Hepatocyte (in vitro differentiated cells): ENCODE measurements around the gene OR9Q1. TPM values are rescaled to one million over a fixed set of nuclear protein-coding genes. Genes with fewer than 3 reads are reported as not detected.

Experiments
- DNase-seq: peaks from one replicate; pipeline ENCODE4 v3.0.0-alpha.2; 2016; ENCODE audit warnings: low spot score
- H2AFZ ChIP-seq: fragments of 200-600 bp; sonication (generic); 2 replicates; pipeline ENCODE4 v1.6.0; 2016; ENCODE audit warnings: antibody characterized with exemption, mild to moderate bottlenecking
- H3K27ac ChIP-seq: fragments of 200-600 bp; sonication (generic); 2 replicates; pipeline ENCODE4 v1.5.1; 2016; ENCODE audit warnings: mild to moderate bottlenecking
- H3K27me3 ChIP-seq: fragments of 200-600 bp; sonication (generic); 2 replicates; pipeline ENCODE4 v1.6.1; 2016
- H3K36me3 ChIP-seq: fragments of 200-600 bp; sonication (generic); replicated peaks from 2 replicates; pipeline ENCODE4 v1.5.1; 2016; ENCODE audit warnings: low read depth; ENCODE audit not compliant: insufficient read depth
- H3K4me1 ChIP-seq: fragments of 200-600 bp; sonication (generic); 2 replicates; pipeline ENCODE4 v1.5.1; 2016; ENCODE audit warnings: mild to moderate bottlenecking, moderate library complexity; ENCODE audit not compliant: insufficient read depth
- H3K4me2 ChIP-seq: fragments of 200-600 bp; sonication (generic); 2 replicates; pipeline ENCODE4 v1.6.0; 2016
- H3K4me3 ChIP-seq: fragments of 200-600 bp; sonication (generic); 2 replicates; pipeline ENCODE4 v1.5.1; 2016; ENCODE audit warnings: mild to moderate bottlenecking
- H3K79me2 ChIP-seq: fragments of 200-600 bp; sonication (generic); 2 replicates; pipeline ENCODE4 v1.6.0; 2017; ENCODE audit warnings: mild to moderate bottlenecking
- H3K9me2 ChIP-seq: fragments of 200-600 bp; sonication (generic); replicated peaks from 2 replicates; pipeline ENCODE4 v1.6.0; 2017; ENCODE audit warnings: mild to moderate bottlenecking; ENCODE audit not compliant: insufficient read depth
- H3K9me3 ChIP-seq: fragments of 200-600 bp; sonication (generic); 2 replicates; pipeline ENCODE4 v1.5.1; 2016; ENCODE audit warnings: low read depth, mild to moderate bottlenecking
- H4K20me1 ChIP-seq: fragments of 200-600 bp; sonication (generic); 2 replicates; pipeline ENCODE4 v1.6.0; 2016; ENCODE audit warnings: mild to moderate bottlenecking; ENCODE audit not compliant: insufficient read depth, poor library complexity, severe bottlenecking
- CTCF ChIP-seq: fragments of 200-600 bp; sonication (generic); IDR thresholded peaks from 2 replicates; pipeline ENCODE4 v1.5.1; 2016; ENCODE audit warnings: antibody characterized with exemption, mild to moderate bottlenecking; ENCODE audit not compliant: poor library complexity
- EZH2 ChIP-seq: fragments of 200-600 bp; sonication (generic); IDR thresholded peaks from 2 replicates; pipeline ENCODE4 v1.6.1; 2016; ENCODE audit warnings: antibody characterized with exemption, mild to moderate bottlenecking, borderline replicate concordance
- EZH2phosphoT487 ChIP-seq: fragments of 200-600 bp; sonication (generic); IDR thresholded peaks from one replicate; pipeline ENCODE4 v1.6.1; 2018; ENCODE audit warnings: antibody characterized with exemption, mild to moderate bottlenecking, low read depth, moderate library complexity; ENCODE audit not compliant: unreplicated experiment, severe bottlenecking
- WGBS: methylation state at CpG from one replicate; pipeline ENCODE4 v1.1.6; 2016; ENCODE audit warnings: low lambda C conversion rate; ENCODE audit errors: missing lambda C conversion rate; 5-methylcytosine and 5-hydroxymethylcytosine counted together
- polyA plus RNA-seq: library from polyadenylated mRNA; unstranded; fragments of >200 nt; fragmentation: Nextera tagmentation; extraction: Ambion mirVana; gene quantifications from 2 replicates; pipeline ENCODE4 v1.2.1, GENCODE V29; 2016
- total RNA-seq: library from RNA; depleted of rRNA; stranded (reverse); fragments of >200 nt; gene quantifications from 2 replicates; pipeline ENCODE4 v1.2.3, GENCODE V29; 2014

The OR9Q1 gene
- total RNA-seq: not detected in 2 replicates
- not detected in 2 replicates for polyA plus RNA-seq

- Histone ChIP-seq H3K4me1 (no peaks in the 10 kb centered on the region), H3K9me3 (no peaks in the 10 kb centered on the region), H3K9me2 (no peaks in the 10 kb centered on the region), H3K79me2 (no peaks in the 10 kb centered on the region), H3K27ac (no peak within 1 kb of the TSS), H4K20me1 (no peaks in the 10 kb centered on the region), H3K4me3 (no peak within 1 kb of the TSS), H3K36me3 (no peaks in the 10 kb centered on the region), H3K4me2 (no peak within 1 kb of the TSS), H2AFZ (no peak within 1 kb of the TSS), H3K27me3 (no peaks in the 10 kb centered on the region)
- 88% methylated on average over 5 of the region's 5 CpGs for WGBS
- DNase-seq: no peak
- TF ChIP-seq EZH2 (no peak), CTCF (no peak), EZH2phosphoT487 (no peak)
Observed at GRCh38 chr11:58023435-58023931, at the start of gene OR9Q1. Gene OR9Q1 (plus strand): TSS chr11:58023881. CDS start chr11:58179445, 155,564 bp downstream.

- no peak for DNase-seq
- Histone ChIP-seq H3K79me2 (no peaks in the 10 kb centered on the region), H3K27ac (no peak overlapping the region), H3K4me2 (no peak overlapping the region), H3K4me3 (no peak overlapping the region), H3K9me2 (no peaks in the 10 kb centered on the region), H3K9me3 (no peaks in the 10 kb centered on the region), H4K20me1 (no peaks in the 10 kb centered on the region), H3K36me3 (no peaks in the 10 kb centered on the region), H2AFZ (no peak overlapping the region), H3K27me3 (no peaks in the 10 kb centered on the region), H3K4me1 (peaks cover 13% of the 10 kb centered on the region)
- TF ChIP-seq EZH2: no peak
- no peak for TF ChIP-seq CTCF
- no peak for TF ChIP-seq EZH2phosphoT487
- 52% methylated on average over 1 of the region's 1 CpG for WGBS
Observed at GRCh38 chr11:57974132-57974531, 49.5 kb upstream of the OR9Q1 start.

- no peak overlapping the region for H2AFZ ChIP-seq
- no peak for DNase-seq
- no peaks in the 10 kb centered on the region for H3K9me3 ChIP-seq
- WGBS: 90% methylated on average over 15 of the region's 15 CpGs
- H3K27ac ChIP-seq: no peak overlapping the region
- H3K4me2 ChIP-seq: no peak overlapping the region
- H3K4me1 ChIP-seq: peaks cover 18% of the 10 kb centered on the region
- no peaks in the 10 kb centered on the region for H4K20me1 ChIP-seq
- no peaks in the 10 kb centered on the region for H3K27me3 ChIP-seq
- no peaks in the 10 kb centered on the region for H3K9me2 ChIP-seq
- H3K79me2 ChIP-seq: no peaks in the 10 kb centered on the region
- no peak overlapping the region for H3K4me3 ChIP-seq
- no peaks in the 10 kb centered on the region for H3K36me3 ChIP-seq
- TF ChIP-seq EZH2phosphoT487: no peak
- TF ChIP-seq CTCF: no peak
- no peak for TF ChIP-seq EZH2
Observed at GRCh38 chr11:57974848-57975601, 48.7 kb upstream of the OR9Q1 start.
